GM23338 (cell line): Measurements from ENCODE around the gene ELOB. TPM values are rescaled to one million over a fixed set of nuclear protein-coding genes. Genes with fewer than 3 reads are reported as not detected.

Source experiments
- ATAC-seq: fragments of 200-7000 bp; cut with Tn5 transposase; 3 replicates; pipeline ENCODE4 v1.9.1; 2020
- DNase-seq: peaks from one replicate; pipeline ENCODE4 v3.0.0-alpha.2; 2015; ENCODE audit warnings: low spot score
- H2AFZ ChIP-seq: fragments of 200-600 bp; sonication (generic); 2 replicates; pipeline ENCODE4 v1.8.0; 2016; ENCODE audit warnings: antibody characterized with exemption, mild to moderate bottlenecking, moderate library complexity
- H3F3A ChIP-seq: fragments of 200-600 bp; sonication (generic); replicated peaks from 2 replicates; pipeline ENCODE4 v1.8.0; 2017; ENCODE audit warnings: antibody characterized with exemption, mixed run types, low read depth
- H3K27ac ChIP-seq: fragments of 200-600 bp; sonication (generic); 2 replicates; pipeline ENCODE4 v1.6.1; 2016; ENCODE audit warnings: low read depth
- H3K27me3 ChIP-seq: fragments of 200-600 bp; sonication (generic); 2 replicates; pipeline ENCODE4 v1.8.0; 2016; ENCODE audit warnings: mild to moderate bottlenecking, mixed run types, moderate library complexity; ENCODE audit not compliant: insufficient read depth
- H3K36me3 ChIP-seq: fragments of 200-600 bp; sonication (generic); 2 replicates; pipeline ENCODE4 v1.8.0; 2016; ENCODE audit warnings: mild to moderate bottlenecking; ENCODE audit not compliant: insufficient read depth
- H3K4me1 ChIP-seq: fragments of 200-600 bp; sonication (generic); 2 replicates; pipeline ENCODE4 v1.8.0; 2016; ENCODE audit warnings: mild to moderate bottlenecking, moderate library complexity; ENCODE audit not compliant: insufficient read depth
- H3K4me2 ChIP-seq: fragments of 200-600 bp; sonication (generic); 2 replicates; pipeline ENCODE4 v1.7.1; 2017; ENCODE audit warnings: mixed run types
- H3K4me3 ChIP-seq: fragments of 200-600 bp; sonication (generic); 2 replicates; pipeline ENCODE4 v1.6.1; 2016; ENCODE audit warnings: mixed run types
- H3K79me2 ChIP-seq: fragments of 200-600 bp; sonication (generic); replicated peaks from 2 replicates; pipeline ENCODE4 v1.8.0; 2017; ENCODE audit warnings: mild to moderate bottlenecking; ENCODE audit not compliant: insufficient read depth
- H3K9me2 ChIP-seq: fragments of 200-600 bp; sonication (generic); 2 replicates; pipeline ENCODE4 v1.8.0; 2017; ENCODE audit not compliant: insufficient read depth
- H4K20me1 ChIP-seq: fragments of 200-600 bp; sonication (generic); replicated peaks from 2 replicates; pipeline ENCODE4 v1.8.0; 2017; ENCODE audit warnings: mild to moderate bottlenecking; ENCODE audit not compliant: insufficient read depth
- H3K27ac Mint-ChIP-seq: 2 replicates; pipeline ENCODE4 v1.8.0; 2020; ENCODE audit warnings: inconsistent platforms, mild to moderate bottlenecking, moderate library complexity, mixed read lengths
- H3K27me3 Mint-ChIP-seq: 3 replicates; pipeline ENCODE4 v1.8.0; 2022; ENCODE audit warnings: low read depth, mild to moderate bottlenecking, moderate library complexity, mixed read lengths, inconsistent platforms; ENCODE audit not compliant: insufficient read depth, poor library complexity
- H3K36me3 Mint-ChIP-seq: 3 replicates; pipeline ENCODE4 v1.8.0; 2021; ENCODE audit warnings: low read depth, mild to moderate bottlenecking, inconsistent platforms, moderate library complexity, mixed read lengths
- H3K4me1 Mint-ChIP-seq: 3 replicates; pipeline ENCODE4 v1.8.0; 2020; ENCODE audit warnings: mild to moderate bottlenecking, inconsistent platforms, mixed read lengths
- H3K4me3 Mint-ChIP-seq: 3 replicates; pipeline ENCODE4 v1.8.0; 2021; ENCODE audit warnings: moderate library complexity, mild to moderate bottlenecking, inconsistent platforms, mixed read lengths
- H3K9me3 Mint-ChIP-seq: 3 replicates; pipeline ENCODE4 v1.8.0; 2020; ENCODE audit warnings: moderate library complexity, mild to moderate bottlenecking, inconsistent platforms, mixed read lengths
- REST ChIP-seq: IDR thresholded peaks from one replicate; pipeline ENCODE4 v1.6.1; 2018; ENCODE audit warnings: antibody characterized with exemption; ENCODE audit not compliant: unreplicated experiment
- ZNF114 ChIP-seq: fragments of 250-450 bp; sonication (Bioruptor Pico); IDR thresholded peaks from 2 replicates; pipeline ENCODE4 v1.5.0; 2020; ENCODE audit warnings: mild to moderate bottlenecking, moderate library complexity
- ZNF462 ChIP-seq: fragments of 250-450 bp; sonication (Bioruptor Pico); IDR thresholded peaks from 2 replicates; pipeline ENCODE4 v1.5.0; 2020; ENCODE audit warnings: mild to moderate bottlenecking, moderate library complexity
- polyA plus RNA-seq: library from polyadenylated mRNA; unstranded; fragments of >200 nt; fragmentation: Nextera tagmentation; extraction: Ambion mirVana; gene quantifications from 2 replicates; pipeline ENCODE4 v1.2.1, GENCODE V29; 2016
- total RNA-seq: library from RNA; depleted of rRNA; stranded (reverse); fragments of >200 nt; shearing (Covaris generic); gene quantifications from 2 replicates; pipeline ENCODE4 v1.2.3, GENCODE V29; 2014

The ELOB gene
- total and polyA plus RNA-seq, 2 experiments from 2014 or later = 278 to 756 TPM

- Histone ChIP-seq H3F3A (peaks cover 14% of the 10 kb centered on the region; the same call in 1 of the 2 replicates), H3K4me1 (no peaks in the 10 kb centered on the region), H2AFZ (no peak overlapping the region), H3K36me3 (no peaks in the 10 kb centered on the region), H3K4me3 (no peak overlapping the region), H3K4me2 (no peak overlapping the region), H3K27ac (no peak overlapping the region), H3K9me2 (no peaks in the 10 kb centered on the region), H3K79me2 (no peaks in the 10 kb centered on the region), H3K27me3 (no peaks in the 10 kb centered on the region), H4K20me1 (no peaks in the 10 kb centered on the region)
- DNase-seq = no peak
- Mint-ChIP-seq H3K36me3 (no peaks in the 10 kb centered on the region), H3K9me3 (no peaks in the 10 kb centered on the region), H3K4me1 (peaks cover 2% of the 10 kb centered on the region; the same call in 1 of the 3 replicates), H3K27me3 (peaks cover 4% of the 10 kb centered on the region), H3K4me3 (no peak overlapping the region), H3K27ac (no peak overlapping the region)
- no peak for ATAC-seq
- no peak for TF ChIP-seq ZNF114 (CRISPR knock-in tag)
- no peak for TF ChIP-seq REST
- TF ChIP-seq ZNF462 (CRISPR knock-in tag) = no peak
Observed at GRCh38 chr16:2724816-2725348, 52.2 kb downstream of the ELOB start.
